GM18868 (cell line): ENCODE results near the gene RPS6KB1.
A peak's percentile ranks its signal among the peaks of the same experiment; 100 is the strongest.
"Not testable (repeated sequence)": the region's sequence is repeated elsewhere in the genome, so short reads cannot be mapped to it uniquely, and the experiment has no call there.

ENCODE experiments used
- ATAC-seq: cut with Tn5 transposase; IDR thresholded peaks from one replicate; pipeline ENCODE4 v1.9.1; 2021; ENCODE audit warnings: mild to moderate bottlenecking, moderate library complexity; ENCODE audit not compliant: unreplicated experiment

Gene RPS6KB1

DNA sequence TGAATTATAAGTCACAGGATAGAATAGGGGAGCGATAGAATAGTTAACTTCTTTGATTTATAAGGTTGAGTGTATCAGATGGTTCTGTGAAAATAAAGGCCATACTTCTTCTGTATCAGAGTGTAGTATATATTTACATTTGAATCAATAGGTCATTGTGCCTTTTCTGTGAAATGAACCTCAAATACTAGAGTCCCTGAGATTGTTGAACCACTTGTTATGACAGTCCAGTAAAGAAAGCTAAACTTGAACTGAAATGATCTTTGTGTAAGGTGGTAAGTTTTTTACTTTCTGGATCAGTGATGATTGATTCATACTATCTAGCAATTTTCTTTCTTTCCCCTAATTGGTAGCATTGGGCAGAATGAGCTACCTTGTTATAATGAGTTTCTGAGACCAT lies 40.4 kb downstream of the RPS6KB1 start:
- not testable (repeated sequence) for ATAC-seq

- ATAC-seq = not testable (repeated sequence)
Observed at GRCh38 chr17:59940697-59941096, 47.8 kb downstream of the RPS6KB1 start.

DNA sequence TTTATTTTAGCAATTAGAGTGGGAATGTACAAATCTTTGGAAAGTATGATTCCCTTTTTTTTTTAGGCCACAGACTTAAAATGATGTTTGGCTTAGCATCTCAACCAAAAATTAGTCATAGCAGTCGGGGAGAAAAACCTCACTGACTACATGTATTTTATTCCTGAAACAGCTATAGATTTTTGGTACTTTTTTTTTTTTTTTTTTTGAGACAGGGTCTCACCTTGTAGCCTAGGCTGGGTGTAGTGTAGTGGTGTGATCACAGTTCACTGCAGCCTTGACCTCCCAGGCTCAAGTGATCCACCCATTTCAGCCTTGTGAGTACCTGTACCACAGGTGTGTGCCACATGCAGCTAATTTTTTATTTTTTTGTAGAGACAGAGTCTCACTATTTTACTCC lies 48.2 kb downstream of the RPS6KB1 start:
- no peak for ATAC-seq

DNA sequence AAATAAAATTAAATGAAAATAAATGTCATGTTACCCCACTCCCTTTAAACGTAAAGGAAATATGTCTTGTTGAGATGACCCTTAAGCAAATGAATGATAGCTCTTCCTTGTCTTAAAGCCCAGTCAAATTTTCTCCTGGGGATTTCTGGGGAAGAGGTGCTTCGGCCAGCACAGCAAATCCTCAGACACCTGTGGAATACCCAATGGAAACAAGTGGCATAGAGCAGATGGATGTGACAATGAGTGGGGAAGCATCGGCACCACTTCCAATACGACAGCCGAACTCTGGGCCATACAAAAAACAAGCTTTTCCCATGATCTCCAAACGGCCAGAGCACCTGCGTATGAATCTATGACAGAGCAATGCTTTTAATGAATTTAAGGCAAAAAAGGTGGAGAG lies 53.5 kb downstream of the RPS6KB1 start:
- ATAC-seq = not testable (repeated sequence)

DNA sequence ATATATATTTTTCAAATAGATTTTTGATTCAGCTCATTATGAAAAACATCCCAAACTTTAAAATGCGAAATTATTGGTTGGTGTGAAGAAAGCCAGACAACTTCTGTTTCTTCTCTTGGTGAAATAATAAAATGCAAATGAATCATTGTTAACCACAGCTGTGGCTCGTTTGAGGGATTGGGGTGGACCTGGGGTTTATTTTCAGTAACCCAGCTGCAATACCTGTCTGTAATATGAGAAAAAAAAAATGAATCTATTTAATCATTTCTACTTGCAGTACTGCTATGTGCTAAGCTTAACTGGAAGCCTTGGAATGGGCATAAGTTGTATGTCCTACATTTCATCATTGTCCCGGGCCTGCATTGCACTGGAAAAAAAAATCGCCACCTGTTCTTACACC lies 54.4 kb downstream of the RPS6KB1 start:
- not testable (repeated sequence) for ATAC-seq

GRCh38 chr17:59950049-59950448 lies 57.1 kb downstream of the RPS6KB1 start:
- no peak for ATAC-seq

DNA sequence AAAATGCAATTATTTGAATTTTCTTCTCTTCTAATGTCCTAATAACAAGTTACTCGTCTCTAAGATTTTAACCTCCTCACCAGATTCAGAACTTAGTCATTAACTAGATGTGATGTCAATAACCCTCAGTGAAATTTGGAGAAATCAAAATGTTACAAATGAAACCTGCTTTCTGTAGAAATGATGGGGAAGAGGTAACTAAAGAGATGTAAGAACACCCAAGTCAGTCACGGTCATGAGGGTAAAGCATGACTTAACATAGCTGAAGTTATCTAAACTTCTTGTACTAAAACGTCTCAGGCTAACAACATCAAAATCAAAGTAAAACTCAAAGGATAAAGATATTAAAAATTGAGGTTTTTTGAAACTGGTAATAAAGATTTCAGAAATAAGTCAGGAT lies 61.9 kb downstream of the RPS6KB1 start:
- ATAC-seq = no peak

GRCh38 chr17:59959574-59959973 lies 66.7 kb downstream of the RPS6KB1 start:
- ATAC-seq = not testable (repeated sequence)

DNA sequence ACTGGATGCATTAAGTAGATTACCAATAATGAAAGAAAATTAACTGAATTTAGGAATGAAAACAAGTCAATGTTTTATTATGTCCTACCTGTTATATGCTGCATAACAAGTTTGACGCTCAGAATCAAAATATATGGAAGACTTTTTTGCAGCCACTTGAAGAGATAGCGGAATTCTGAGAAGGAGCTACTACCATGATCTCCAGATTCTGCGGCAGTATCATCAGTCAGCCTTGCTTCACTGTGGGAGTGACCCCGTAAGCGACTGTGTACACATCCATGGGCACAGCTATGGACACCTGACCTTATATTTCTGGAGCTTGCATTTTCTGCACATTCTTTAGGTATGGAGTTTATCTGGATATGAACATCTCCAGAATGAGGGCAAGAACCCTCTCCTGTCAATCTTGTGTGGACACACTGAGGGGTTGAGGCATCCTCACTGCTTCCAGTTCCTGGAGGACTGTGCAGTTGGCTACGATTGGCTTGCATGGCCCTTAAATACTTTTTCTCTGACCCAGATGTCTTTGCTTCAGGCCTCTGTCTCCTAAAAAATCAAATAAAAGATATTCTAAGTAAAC lies 69.9 kb downstream of the RPS6KB1 start:
- no peak for ATAC-seq

- ATAC-seq = peak; percentile 43
Observed at GRCh38 chr17:59963738-59964481, 71.0 kb downstream of the RPS6KB1 start.

GRCh38 chr17:59964482-59965328 lies 71.8 kb downstream of the RPS6KB1 start, which contains the start of gene RNFT1:
Gene RNFT1, minus strand, starts transcription at chr17:59964740. Its CDS starts 77 bp downstream, at chr17:59964663.
- peak; percentile 80 for ATAC-seq

- not testable (repeated sequence) for ATAC-seq
Observed at GRCh38 chr17:59971771-59972170, 78.8 kb downstream of the RPS6KB1 start.

DNA sequence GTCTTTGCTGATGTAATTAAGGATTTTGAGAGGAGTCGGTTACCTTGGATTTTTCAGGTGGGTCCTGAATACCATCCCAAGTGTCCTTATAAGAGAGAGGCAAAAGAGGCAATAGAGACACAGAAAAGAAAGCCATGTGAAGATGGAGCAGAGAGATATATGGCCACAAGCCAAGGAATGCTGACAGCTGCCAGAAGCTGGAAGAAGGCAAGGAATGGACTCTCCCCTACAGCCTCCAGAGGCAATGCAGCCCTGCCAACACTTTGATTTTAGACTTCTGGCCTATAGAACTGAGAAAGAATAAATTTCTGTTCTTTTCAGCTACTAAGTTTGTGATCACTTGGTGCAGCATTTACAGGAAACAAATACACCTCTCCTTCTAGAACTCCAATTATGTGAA lies 79.9 kb downstream of the RPS6KB1 start:
- ATAC-seq = no peak

DNA sequence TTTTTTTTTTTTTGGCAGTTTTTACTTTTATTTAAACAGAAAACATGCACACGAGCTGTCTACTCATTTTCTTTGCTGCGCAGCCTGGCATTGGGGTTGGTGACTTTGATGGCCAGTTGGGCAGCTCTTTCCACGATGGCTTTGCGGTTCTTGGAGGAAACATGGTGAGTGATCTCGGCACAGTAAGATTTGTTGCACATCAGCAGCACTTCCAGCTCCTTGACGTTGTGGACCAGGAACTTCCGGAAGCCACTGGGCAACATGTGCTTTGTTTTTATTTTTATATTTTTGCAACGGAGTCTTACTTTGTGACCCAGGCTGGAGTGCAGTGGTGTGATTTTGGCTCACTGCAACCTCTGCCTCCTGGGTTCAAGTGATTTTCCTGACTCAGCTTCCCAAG lies 80.6 kb downstream of the RPS6KB1 start:
- not testable (repeated sequence) for ATAC-seq

GRCh38 chr17:59975166-59975565 lies 82.2 kb downstream of the RPS6KB1 start:
- not testable (repeated sequence) for ATAC-seq

DNA sequence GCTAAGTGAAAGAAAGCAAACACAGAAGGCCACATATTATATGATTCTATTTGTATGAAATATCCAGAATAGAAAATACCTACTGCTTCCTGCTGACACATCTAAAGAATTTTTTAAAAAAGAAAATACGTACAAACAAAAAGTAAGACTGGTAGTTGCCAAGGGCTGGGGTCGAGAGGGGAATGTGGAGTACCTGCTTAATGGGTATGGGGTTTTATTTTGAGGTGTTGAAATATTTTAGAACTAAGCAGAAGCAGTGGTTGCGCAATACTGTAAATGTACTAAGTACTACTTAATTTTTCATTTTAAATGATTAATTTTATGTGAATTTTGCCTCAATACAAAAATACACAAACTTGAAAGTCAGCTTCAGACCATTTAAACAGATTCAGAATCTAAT lies 103.7 kb downstream of the RPS6KB1 start:
- ATAC-seq = not testable (repeated sequence)
